GM12878 (cell line): ENCODE results near the gene YAE1. TPM values are rescaled to one million over a fixed set of nuclear protein-coding genes. Genes with fewer than 3 reads are reported as not detected.

Experiments
- BCL11A ChIP-seq: IDR thresholded peaks from 2 replicates; pipeline ENCODE4 v1.6.1; 2011; ENCODE audit warnings: low read depth, low read length
- BHLHE40 ChIP-seq, 2 experiments: fragments of 450-650 bp in 1 of 2; IDR thresholded peaks; 2 replicates each; pipeline ENCODE4 v1.6.1; 2011 to 2017; ENCODE audit warnings: low read depth in 2 of 2, borderline replicate concordance in 1 of 2, improper control_type of control experiment in 1 of 2, low read length in 1 of 2, mild to moderate bottlenecking in 1 of 2
- ELK1 ChIP-seq: IDR thresholded peaks from 2 replicates; pipeline ENCODE4 v1.6.1; 2012; ENCODE audit warnings: low read depth, low read length, improper control_type of control experiment
- FOXK2 ChIP-seq: fragments of 450-650 bp; IDR thresholded peaks from 2 replicates; pipeline ENCODE4 v1.6.1; 2017; ENCODE audit warnings: mild to moderate bottlenecking, moderate library complexity
- HDGF ChIP-seq: fragments of 450-650 bp; IDR thresholded peaks from 2 replicates; pipeline ENCODE4 v1.6.1; 2016; ENCODE audit warnings: antibody characterized with exemption
- IKZF2 ChIP-seq, 2 experiments: fragments of 450-650 bp; IDR thresholded peaks; 2 replicates each; pipeline ENCODE4 v1.6.1; 2017; ENCODE audit warnings: mild to moderate bottlenecking in 2 of 2, moderate library complexity in 2 of 2
- MLLT1 ChIP-seq: fragments of 450-650 bp; IDR thresholded peaks from 2 replicates; pipeline ENCODE4 v1.6.1; 2016; ENCODE audit warnings: mild to moderate bottlenecking
- NKRF ChIP-seq: fragments of 450-650 bp; conservative IDR thresholded peaks from 2 replicates; pipeline ENCODE4 v1.6.1; 2017; ENCODE audit warnings: mild to moderate bottlenecking, moderate library complexity
- PAX5 ChIP-seq: IDR thresholded peaks from 2 replicates; pipeline ENCODE4 v1.6.1; 2011; ENCODE audit warnings: low read depth, low read length, borderline replicate concordance
- SKIL ChIP-seq: fragments of 450-650 bp; IDR thresholded peaks from 2 replicates; pipeline ENCODE4 v1.6.1; 2017; ENCODE audit warnings: mild to moderate bottlenecking, low read depth, inconsistent platforms; ENCODE audit not compliant: poor library complexity, severe bottlenecking
- ZNF207 ChIP-seq: fragments of 450-650 bp; IDR thresholded peaks from 2 replicates; pipeline ENCODE4 v1.6.1; 2014; ENCODE audit warnings: antibody characterized with exemption, mild to moderate bottlenecking, borderline replicate concordance
- polyA plus RNA-seq, 11 experiments: library from polyadenylated mRNA; depleted of rRNA in 4 of 11; unstranded in 6 of 11; stranded (reverse) in 5 of 11; fragments of >200 nt; fragmentation: Nextera tagmentation in 4 of 11; fragmentation: Illumina TruSeq in 1 of 11; extraction: Ambion mirVana in 4 of 11; extraction: Trizol in 1 of 11; gene quantifications; 1 replicate in 1 of 11; 2 replicates in 10 of 11; pipeline versions ENCODE4 v1.2.1 to v1.2.3, GENCODE V29; 2011 to 2016; ENCODE audit warnings: inconsistent platforms in 2 of 11, missing spikeins in 2 of 11, low read depth in 1 of 11
- total RNA-seq, 4 experiments: library from RNA; depleted of rRNA in 3 of 4; stranded (reverse); fragments of >200 nt in 3 of 4; fragmentation: Illumina TruSeq in 1 of 4; extraction: Trizol in 1 of 4; gene quantifications; 2 replicates each; pipeline versions ENCODE4 v1.2.1 to v1.2.3, GENCODE V29; 2013 to 2021

The YAE1 gene
- total and polyA plus RNA-seq, 10 of the 15 experiments (the other 5 are each of a cell fraction or from before 2014, with no cell fraction given): 13.5 to 35.8 (median 22.9) TPM

- TF ChIP-seq MLLT1 (0 out of 2 replicates have a peak, but pooled peaks have one; percentile 14), PAX5 (no peak), HDGF (0 out of 2 replicates have a peak, but pooled peaks have one; percentile 65), ZNF207 (no peak), ELK1 (no peak), BHLHE40 (IDR thresholded peaks at IDR 0.05; ENCODE audit: borderline replicate concordance in 1 of 2, low read depth in 2 of 2, low read length in 1 of 2) (peak in 1 of 2 experiments; percentile 8; a peak in 1 of 4 replicates), FOXK2 (no peak), IKZF2 (IDR thresholded peaks at IDR 0.05) (peak; percentile 86 to 87), NKRF (no peak), BCL11A (0 out of 2 replicates have a peak, but pooled peaks have one; percentile 13), SKIL (peak; percentile 15)
These were observed 55.7 kb downstream of the YAE1 start (continued) for GRCh38 chr7:39621784-39622411.

Other genes with a start within 250 kb of the YAE1 start
- gene RALA, start 57.2 kb downstream of the YAE1 start, total RNA-seq (2014; rRNA removed): 7.5 and 8.7 TPM in 2 replicates
- gene RALA, start 57.2 kb downstream of the YAE1 start, total RNA-seq (2014; rRNA removed; fragmentation: Illumina TruSeq; extraction: Trizol): 23.5 and 26.3 TPM in 2 replicates
- gene RALA, start 57.2 kb downstream of the YAE1 start, total RNA-seq (2021): 22.7 and 27.8 TPM in 2 replicates
- gene RALA, start 57.2 kb downstream of the YAE1 start, polyA plus RNA-seq (2011; rRNA removed): 34.6 and 40.7 TPM in 2 replicates
- gene RALA, start 57.2 kb downstream of the YAE1 start, polyA plus RNA-seq (2014; fragmentation: Illumina TruSeq; extraction: Trizol): 29.9 and 38.2 TPM in 2 replicates
- 10 to 100 TPM in 1 of 2 experiments, 1 to 10 TPM in 1; 8.1 to 13.3 TPM for gene RALA, start 57.2 kb downstream of the YAE1 start, polyA plus RNA-seq (2014; fragmentation: Nextera tagmentation; extraction: Ambion mirVana)
- 17.8 and 20.6 TPM in 2 replicates for gene RALA, start 57.2 kb downstream of the YAE1 start, polyA plus RNA-seq (2014; rRNA removed)
- 10 to 100 TPM; 48.8 to 53.3 TPM for gene RALA, start 57.2 kb downstream of the YAE1 start, polyA plus RNA-seq (2016; fragmentation: Nextera tagmentation; extraction: Ambion mirVana)